Keratinocyte (primary cell): Measurements from ENCODE around the gene SLA2. TPM values are rescaled to one million over a fixed set of nuclear protein-coding genes. Genes with fewer than 3 reads are reported as not detected.

Source experiments
- DNase-seq: peaks from one replicate; pipeline ENCODE4 v3.0.0-alpha.2; 2011; ENCODE audit warnings: low read depth, missing footprints, low spot score
- FAIRE-seq: peaks from 2 replicates; lab custom pipeline; 2011; peaks lifted over from hg19 to GRCh38; lab: Jason Lieb, UNC
- H2AFZ ChIP-seq: 2 replicates; pipeline ENCODE4 v1.6.0; 2012; ENCODE audit warnings: low read length, control low read depth, inconsistent platforms; ENCODE audit not compliant: control insufficient read depth
- H3K27ac ChIP-seq: 2 replicates; pipeline ENCODE4 v1.5.1; 2011; ENCODE audit warnings: low read length; ENCODE audit not compliant: control insufficient read depth, insufficient read depth
- H3K27me3 ChIP-seq: 3 replicates; pipeline ENCODE4 v1.6.0; 2011; ENCODE audit warnings: low read length; ENCODE audit not compliant: control insufficient read depth, insufficient read depth; ENCODE audit errors: extremely low read depth
- H3K36me3 ChIP-seq, 2 experiments: 2 replicates in 1 of 2; 3 replicates in 1 of 2; pipeline ENCODE4 v1.5.1; 2011; ENCODE audit warnings: low read length in 2 of 2, mild to moderate bottlenecking in 1 of 2; ENCODE audit not compliant: control insufficient read depth in 2 of 2, insufficient read depth in 2 of 2; ENCODE audit errors: extremely low read depth in 1 of 2
- H3K4me1 ChIP-seq: 3 replicates; pipeline ENCODE4 v1.5.1; 2011; ENCODE audit warnings: low read length; ENCODE audit not compliant: control insufficient read depth, insufficient read depth; ENCODE audit errors: extremely low read depth
- H3K4me2 ChIP-seq: 3 replicates; pipeline ENCODE4 v1.6.0; 2011; ENCODE audit warnings: low read depth, low read length; ENCODE audit not compliant: control insufficient read depth, insufficient read depth; ENCODE audit errors: extremely low read depth
- H3K4me3 ChIP-seq, 3 experiments: fragments of 200-600 bp in 1 of 3; sonication (generic) in 1 of 3; 2 replicates in 2 of 3; 3 replicates in 1 of 3; pipeline ENCODE4 v1.5.1; 2011 to 2016; ENCODE audit warnings: low read length in 3 of 3, mild to moderate bottlenecking in 3 of 3, control low read depth in 2 of 3, inconsistent platforms in 1 of 3, low read depth in 1 of 3, mixed read lengths in 1 of 3, mixed run types in 1 of 3, moderate library complexity in 1 of 3; ENCODE audit not compliant: control insufficient read depth in 2 of 3, insufficient read depth in 2 of 3; ENCODE audit errors: extremely low read depth in 1 of 3
- H3K79me2 ChIP-seq: 2 replicates; pipeline ENCODE4 v1.6.0; 2012; ENCODE audit warnings: low read length; ENCODE audit not compliant: control insufficient read depth, insufficient read depth
- H3K9ac ChIP-seq: 3 replicates; pipeline ENCODE4 v1.6.0; 2011; ENCODE audit warnings: low read length; ENCODE audit not compliant: control insufficient read depth, insufficient read depth; ENCODE audit errors: extremely low read depth
- H3K9me1 ChIP-seq: 3 replicates; pipeline ENCODE4 v1.6.0; 2011; ENCODE audit warnings: low read length; ENCODE audit not compliant: control insufficient read depth, insufficient read depth; ENCODE audit errors: extremely low read depth
- H3K9me3 ChIP-seq: 2 replicates; pipeline ENCODE4 v1.5.1; 2012; ENCODE audit warnings: low read depth, low read length; ENCODE audit not compliant: control insufficient read depth
- H4K20me1 ChIP-seq: 3 replicates; pipeline ENCODE4 v1.6.0; 2011; ENCODE audit warnings: low read length; ENCODE audit not compliant: control insufficient read depth, insufficient read depth; ENCODE audit errors: extremely low read depth
- CTCF ChIP-seq, 3 experiments: IDR thresholded peaks in 1 of 3; conservative IDR thresholded peaks in 1 of 3; optimal IDR thresholded peaks in 1 of 3; 2 replicates in 2 of 3; 3 replicates in 1 of 3; pipeline versions ENCODE3 to v1.5.1; 2011; ENCODE audit warnings: low read length in 3 of 3, mild to moderate bottlenecking in 3 of 3, moderate library complexity in 2 of 3, control low read depth in 1 of 3, inconsistent platforms in 1 of 3; ENCODE audit not compliant: insufficient read depth in 2 of 3; ENCODE audit errors: extremely low read depth in 1 of 3
- EZH2 ChIP-seq: IDR thresholded peaks from one replicate; pipeline ENCODE4 v1.6.1; 2012; ENCODE audit warnings: inconsistent platforms, mild to moderate bottlenecking, low read length, moderate library complexity
- dilution Hi-C: fragments of 300-500 bp; cut with MboI; formaldehyde crosslinking; loops from one replicate; pipeline ENCODE4 v1.7.0; 2020; ENCODE audit warnings: low sequenced_read_pairs; ENCODE audit not compliant: extremely low pct_ligation_motif_present
- polyA plus RNA-seq, 5 experiments: library from polyadenylated mRNA; depleted of rRNA in 3 of 5; stranded (reverse) in 3 of 5; stranded (forward) in 1 of 5; unstranded in 1 of 5; fragments of >200 nt; gene quantifications; 1 replicate in 1 of 5; 2 replicates in 3 of 5; 3 replicates in 1 of 5; pipeline versions ENCODE4 v1.2.1 to v1.2.3, GENCODE V29; 2011 to 2012; ENCODE audit warnings: missing spikeins in 2 of 5, low read depth in 1 of 5, low replicate concordance in 1 of 5

The SLA2 gene
- polyA plus RNA-seq, 1 donor (not counting 4 experiments of a cell fraction or from before 2014, with no cell fraction given) = 0.04 TPM

GRCh38 chr20:36684747-36685146, 38.8 kb upstream of the SLA2 start:
- Histone ChIP-seq H3K4me1 (no peaks in the 10 kb centered on the region), H3K4me2 (no peak overlapping the region), H2AFZ (no peak overlapping the region), H3K4me3 (no peak overlapping the region), H3K79me2 (no peaks in the 10 kb centered on the region), H3K9me3 (no peaks in the 10 kb centered on the region), H3K9ac (no peak overlapping the region), H3K9me1 (no peaks in the 10 kb centered on the region), H3K27me3 (no peaks in the 10 kb centered on the region), H4K20me1 (no peaks in the 10 kb centered on the region), H3K27ac (no peak overlapping the region), H3K36me3 (peaks cover 5 to 11% of the 10 kb centered on the region in 2 experiments)
- FAIRE-seq (no peak), DNase-seq (no peak)
- TF ChIP-seq EZH2 (no peak), CTCF (optimal IDR thresholded peaks at IDR 0.05 in 1 of 3, IDR thresholded peaks at IDR 0.05 in 1 of 3, conservative IDR thresholded peaks at IDR 0.05 in 1 of 3; ENCODE audit: extremely low read depth in 1 of 3, insufficient read depth in 2 of 3, low read length in 3 of 3) (no peak)
- dilution Hi-C loops = no loop called here

- no peak overlapping the region for H3K9ac ChIP-seq
- H3K9me3 ChIP-seq = no peaks in the 10 kb centered on the region
- no peak overlapping the region for H3K27ac ChIP-seq
- dilution Hi-C loops = no loop called here
- H3K9me1 ChIP-seq = no peaks in the 10 kb centered on the region
- H2AFZ ChIP-seq = no peak overlapping the region
- H3K4me2 ChIP-seq = no peak overlapping the region
- no peaks in the 10 kb centered on the region for H3K79me2 ChIP-seq
- no peak for TF ChIP-seq CTCF (optimal IDR thresholded peaks at IDR 0.05 in 1 of 3, IDR thresholded peaks at IDR 0.05 in 1 of 3, conservative IDR thresholded peaks at IDR 0.05 in 1 of 3; ENCODE audit: extremely low read depth in 1 of 3, insufficient read depth in 2 of 3, low read length in 3 of 3)
- H3K4me3 ChIP-seq = no peak overlapping the region
- no peaks in the 10 kb centered on the region for H3K27me3 ChIP-seq
- FAIRE-seq = no peak
- DNase-seq = no peak
- H4K20me1 ChIP-seq = no peaks in the 10 kb centered on the region
- no peaks in the 10 kb centered on the region for H3K4me1 ChIP-seq
- peaks cover 5 to 13% of the 10 kb centered on the region in 2 experiments for H3K36me3 ChIP-seq
Measured at GRCh38 chr20:36682311-36682710, 36.3 kb upstream of the SLA2 start.
